ENCODE results near the gene ADAMTS10. TPM values are rescaled to one million over a fixed set of nuclear protein-coding genes. Genes with fewer than 3 reads are reported as not detected.
"Not testable (repeated sequence)": the region's sequence is repeated elsewhere in the genome, so short reads cannot be mapped to it uniquely, and the experiment has no call there.

Gene ADAMTS10
- total RNA-seq, 2 experiments from 2014 or later: not detected

DNA sequence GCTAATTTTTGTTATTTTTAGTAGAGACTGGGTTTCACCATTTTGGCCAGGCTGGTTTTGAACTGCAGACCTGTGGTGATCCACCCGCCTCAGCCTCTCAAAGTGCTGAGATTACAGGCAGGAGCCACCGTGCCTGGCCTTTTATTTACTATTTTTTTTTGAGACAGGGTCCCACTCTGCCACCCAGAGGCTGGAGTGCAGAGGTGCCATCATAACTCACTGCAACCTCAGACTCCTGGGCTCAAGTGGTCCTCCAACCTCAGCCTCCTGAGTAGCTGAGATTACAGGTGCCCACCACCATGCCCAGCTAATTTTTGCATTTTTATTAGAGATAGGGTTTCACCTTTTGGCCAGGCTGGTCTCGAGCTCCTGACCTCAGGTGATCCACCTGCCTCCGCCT, 12.4 kb upstream of the ADAMTS10 start:
- H3K36me3 ChIP-seq (ENCODE audit: insufficient read depth, low read length); H3K27ac ChIP-seq (ENCODE audit: low read depth, low read length, poor library complexity, severe bottlenecking); DNase-seq (ENCODE audit: low spot score); intact Hi-C loops (cut with micrococcal nuclease; ENCODE audit: unreplicated experiment); H3K9me2 ChIP-seq (ENCODE audit: insufficient read depth, low read length); H4K20me1 ChIP-seq (ENCODE audit: insufficient read depth, low read length); H3K4me2 ChIP-seq (ENCODE audit: low read length); H3K9me3 ChIP-seq (ENCODE audit: low read length); CTCF ChIA-PET (ENCODE audit: unreplicated experiment); BruUV-seq (replicated peaks); H3K4me3 ChIP-seq (ENCODE audit: low read depth, low read length, poor library complexity, severe bottlenecking); H3K4me1 ChIP-seq (ENCODE audit: insufficient read depth, low read length, poor library complexity, severe bottlenecking); H3K79me2 ChIP-seq (ENCODE audit: insufficient read depth, low read depth, low read length); H2AFZ ChIP-seq (ENCODE audit: low read length): not testable (repeated sequence)
- POLR2A ChIA-PET: interaction anchor here (0.6 kb wide), 1 partner anchor 8 kb away, joined by 3 read pairs; no protein-coding TSS in a partner anchor
- TF ChIP-seq, protein P1, sequence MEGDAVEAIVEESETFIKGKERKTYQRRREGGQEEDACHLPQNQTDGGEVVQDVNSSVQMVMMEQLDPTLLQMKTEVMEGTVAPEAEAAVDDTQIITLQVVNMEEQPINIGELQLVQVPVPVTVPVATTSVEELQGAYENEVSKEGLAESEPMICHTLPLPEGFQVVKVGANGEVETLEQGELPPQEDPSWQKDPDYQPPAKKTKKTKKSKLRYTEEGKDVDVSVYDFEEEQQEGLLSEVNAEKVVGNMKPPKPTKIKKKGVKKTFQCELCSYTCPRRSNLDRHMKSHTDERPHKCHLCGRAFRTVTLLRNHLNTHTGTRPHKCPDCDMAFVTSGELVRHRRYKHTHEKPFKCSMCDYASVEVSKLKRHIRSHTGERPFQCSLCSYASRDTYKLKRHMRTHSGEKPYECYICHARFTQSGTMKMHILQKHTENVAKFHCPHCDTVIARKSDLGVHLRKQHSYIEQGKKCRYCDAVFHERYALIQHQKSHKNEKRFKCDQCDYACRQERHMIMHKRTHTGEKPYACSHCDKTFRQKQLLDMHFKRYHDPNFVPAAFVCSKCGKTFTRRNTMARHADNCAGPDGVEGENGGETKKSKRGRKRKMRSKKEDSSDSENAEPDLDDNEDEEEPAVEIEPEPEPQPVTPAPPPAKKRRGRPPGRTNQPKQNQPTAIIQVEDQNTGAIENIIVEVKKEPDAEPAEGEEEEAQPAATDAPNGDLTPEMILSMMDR (conservative IDR thresholded peaks at IDR 0.05; ENCODE audit: low read length): 0 out of 2 replicates have a peak, but pooled peaks have one; percentile 35

DNA sequence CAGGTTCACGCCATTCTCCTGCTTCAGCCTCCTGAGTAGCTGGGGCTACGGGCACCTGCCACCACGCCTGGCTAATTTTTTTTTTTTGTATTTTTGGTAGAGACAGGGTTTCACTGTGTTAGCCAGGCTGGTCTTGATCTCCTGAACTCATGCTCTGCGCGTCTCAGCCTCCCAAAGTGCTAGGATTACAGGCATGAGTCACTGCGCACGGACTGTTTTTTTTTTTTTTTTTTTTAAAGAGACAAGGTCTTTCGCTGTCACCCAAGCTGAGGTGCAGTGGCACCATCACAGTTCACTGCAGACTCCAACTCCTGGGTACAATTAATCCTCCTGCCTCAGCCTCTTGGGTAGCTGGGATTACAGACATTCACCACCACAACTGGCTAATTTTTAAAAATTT, 8.2 kb upstream of the ADAMTS10 start:
- ChIA-PET POLR2A (no interaction called here), CTCF (ENCODE audit: unreplicated experiment) (no interaction called here)
- BruUV-seq (replicated peaks): no TSS peak
- Histone ChIP-seq H3K79me2 (ENCODE audit: insufficient read depth, low read depth, low read length) (no peaks in the 10 kb centered on the region), H4K20me1 (ENCODE audit: insufficient read depth, low read length) (no peaks in the 10 kb centered on the region), H2AFZ (ENCODE audit: low read length) (no peak overlapping the region), H3K4me3 (ENCODE audit: low read depth, low read length, poor library complexity, severe bottlenecking) (no peak overlapping the region), H3K9me3 (ENCODE audit: low read length) (no peaks in the 10 kb centered on the region), H3K9me2 (ENCODE audit: insufficient read depth, low read length) (no peaks in the 10 kb centered on the region), H3K4me1 (ENCODE audit: insufficient read depth, low read length, poor library complexity, severe bottlenecking) (no peaks in the 10 kb centered on the region), H3K4me2 (ENCODE audit: low read length) (no peak overlapping the region), H3K27ac (ENCODE audit: low read depth, low read length, poor library complexity, severe bottlenecking) (no peak overlapping the region), H3K36me3 (ENCODE audit: insufficient read depth, low read length) (no peaks in the 10 kb centered on the region)
- no peak for DNase-seq (ENCODE audit: low spot score)
- TF ChIP-seq, protein P1 (conservative IDR thresholded peaks at IDR 0.05; ENCODE audit: low read length): no peak
- TF ChIP-seq EZH2phosphoT487 (IDR thresholded peaks at IDR 0.05; ENCODE audit: borderline replicate concordance, low read depth, low read length): no peak
- intact Hi-C loops (cut with micrococcal nuclease; ENCODE audit: unreplicated experiment): no loop called here

GRCh38 chr19:8617984-8618383, 7.5 kb upstream of the ADAMTS10 start:
- H4K20me1 ChIP-seq (ENCODE audit: insufficient read depth, low read length): no peaks in the 10 kb centered on the region
- no peak overlapping the region for H3K27ac ChIP-seq (ENCODE audit: low read depth, low read length, poor library complexity, severe bottlenecking)
- no peak overlapping the region for H3K4me2 ChIP-seq (ENCODE audit: low read length)
- no TSS peak for BruUV-seq (replicated peaks)
- no peaks in the 10 kb centered on the region for H3K9me3 ChIP-seq (ENCODE audit: low read length)
- DNase-seq (ENCODE audit: low spot score): no peak
- TF ChIP-seq, protein P1 (conservative IDR thresholded peaks at IDR 0.05; ENCODE audit: low read length): no peak
- TF ChIP-seq EZH2phosphoT487 (IDR thresholded peaks at IDR 0.05; ENCODE audit: borderline replicate concordance, low read depth, low read length): no peak
- no peak overlapping the region for H2AFZ ChIP-seq (ENCODE audit: low read length)
- POLR2A ChIA-PET: no interaction called here
- CTCF ChIA-PET (ENCODE audit: unreplicated experiment): no interaction called here
- no peak overlapping the region for H3K4me3 ChIP-seq (ENCODE audit: low read depth, low read length, poor library complexity, severe bottlenecking)
- no peaks in the 10 kb centered on the region for H3K36me3 ChIP-seq (ENCODE audit: insufficient read depth, low read length)
- no peaks in the 10 kb centered on the region for H3K9me2 ChIP-seq (ENCODE audit: insufficient read depth, low read length)
- intact Hi-C loops (cut with micrococcal nuclease; ENCODE audit: unreplicated experiment): no loop called here
- H3K4me1 ChIP-seq (ENCODE audit: insufficient read depth, low read length, poor library complexity, severe bottlenecking): no peaks in the 10 kb centered on the region
- no peaks in the 10 kb centered on the region for H3K79me2 ChIP-seq (ENCODE audit: insufficient read depth, low read depth, low read length)

- H3K4me3 ChIP-seq (ENCODE audit: low read depth, low read length, poor library complexity, severe bottlenecking); H3K4me1 ChIP-seq (ENCODE audit: insufficient read depth, low read length, poor library complexity, severe bottlenecking); BruUV-seq (replicated peaks); H4K20me1 ChIP-seq (ENCODE audit: insufficient read depth, low read length); DNase-seq (ENCODE audit: low spot score); POLR2A ChIA-PET; CTCF ChIA-PET (ENCODE audit: unreplicated experiment); intact Hi-C loops (cut with micrococcal nuclease; ENCODE audit: unreplicated experiment); H3K4me2 ChIP-seq (ENCODE audit: low read length); H2AFZ ChIP-seq (ENCODE audit: low read length); H3K9me3 ChIP-seq (ENCODE audit: low read length); H3K27ac ChIP-seq (ENCODE audit: low read depth, low read length, poor library complexity, severe bottlenecking); H3K9me2 ChIP-seq (ENCODE audit: insufficient read depth, low read length); H3K79me2 ChIP-seq (ENCODE audit: insufficient read depth, low read depth, low read length); H3K36me3 ChIP-seq (ENCODE audit: insufficient read depth, low read length): not testable (repeated sequence)
These were observed 6.8 kb upstream of the ADAMTS10 start for GRCh38 chr19:8617325-8617724.

All from OCI-LY7 (cell line).